Endothelial cell of hepatic sinusoid (primary cell): ENCODE results near the gene TAP1.

ENCODE experiments used
- in situ Hi-C: cut with HindIII; loops from 2 replicates; pipeline ENCODE4 v1.10.0; 2017; ENCODE audit warnings: low sequenced_read_pairs

Gene TAP1

DNA sequence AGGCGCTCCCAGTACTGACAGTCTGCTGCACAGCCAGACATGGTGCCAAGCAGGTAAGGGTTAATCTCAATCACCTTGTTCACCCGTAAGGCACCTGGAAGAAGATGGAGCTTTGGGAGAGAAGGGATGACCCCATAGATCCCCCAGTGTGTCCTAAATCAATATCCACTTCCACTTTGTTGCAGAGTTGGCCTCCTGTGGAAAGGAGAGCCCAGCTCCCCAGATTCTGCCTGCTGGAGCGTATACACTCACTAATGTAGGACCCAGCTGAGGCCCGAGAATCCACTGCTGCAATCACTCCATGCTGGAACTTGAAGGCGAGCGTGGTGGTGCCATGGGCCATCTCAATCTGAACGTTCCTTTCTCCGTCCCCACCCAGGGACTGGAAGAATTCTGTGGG is 10.8 kb downstream of the TAP1 start:
- in situ Hi-C loops: loop anchor here (5.0 kb wide), 1 partner anchor 125 kb away; the partner anchor contains the start of gene BRD2

DNA sequence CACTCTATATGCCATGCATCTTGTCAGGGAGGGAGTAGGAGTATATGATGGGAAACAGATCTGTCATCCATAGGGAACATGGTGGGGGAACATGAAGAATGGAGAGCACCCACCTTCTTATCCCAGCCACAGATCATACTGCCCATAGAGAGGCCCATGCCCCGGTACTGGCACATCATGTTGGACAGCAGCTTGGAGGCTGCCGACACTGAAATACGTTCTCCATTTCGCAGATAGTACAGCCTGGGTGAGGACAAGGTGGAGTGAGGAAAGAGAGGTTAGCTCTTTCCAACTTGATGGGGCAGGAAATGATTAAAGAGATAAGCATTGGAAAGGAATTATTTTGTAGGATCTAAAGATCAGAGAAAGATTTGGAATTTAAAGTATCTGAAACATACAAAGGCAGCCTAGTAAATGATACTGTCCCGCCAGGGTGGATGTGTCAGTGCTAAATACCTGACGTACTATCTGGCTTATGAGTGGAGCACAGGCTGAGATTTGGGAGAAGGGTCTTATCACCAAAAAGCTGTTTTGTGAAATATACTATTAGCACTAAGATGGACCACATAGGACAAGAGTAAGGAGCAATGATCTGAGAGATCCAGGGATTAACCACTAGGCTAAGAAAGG is 11.4 kb downstream of the TAP1 start:
- in situ Hi-C loops: loop anchor here (5.0 kb wide), 1 partner anchor 125 kb away; the partner anchor contains the start of gene BRD2

DNA sequence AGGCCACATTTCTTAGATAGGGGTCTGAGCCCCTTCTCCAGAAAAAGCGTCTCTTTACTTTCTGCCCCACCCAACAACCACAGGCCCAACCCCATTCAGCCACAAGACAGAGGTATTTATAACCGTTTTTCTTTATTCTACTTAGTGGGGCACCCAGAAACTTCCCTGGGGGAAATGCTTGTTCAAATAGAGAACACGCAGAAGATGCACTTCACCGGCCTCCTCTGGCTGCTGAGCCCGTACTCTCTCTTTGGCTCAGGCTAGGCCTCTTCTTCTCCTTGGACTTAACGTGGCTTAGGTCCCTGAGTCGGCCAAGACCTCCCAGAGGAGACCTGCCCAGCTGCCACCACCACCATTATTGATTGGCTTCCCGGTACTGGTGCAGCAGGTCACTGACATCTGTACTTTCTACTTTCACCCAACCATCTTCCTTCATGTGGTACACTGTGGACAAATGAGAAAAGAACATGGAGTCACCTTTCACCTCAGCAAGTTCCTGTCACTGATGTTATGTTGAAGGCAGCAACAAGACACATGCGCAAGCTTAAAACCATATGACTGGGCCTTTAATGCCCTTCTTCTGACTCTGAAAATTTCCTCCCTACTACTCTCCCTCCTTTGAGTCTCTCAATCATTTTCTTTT is 12.8 kb downstream of the TAP1 start:
- in situ Hi-C loops: loop anchor here (5.0 kb wide), 1 partner anchor 127 kb away; the partner anchor contains the start of gene BRD2

DNA sequence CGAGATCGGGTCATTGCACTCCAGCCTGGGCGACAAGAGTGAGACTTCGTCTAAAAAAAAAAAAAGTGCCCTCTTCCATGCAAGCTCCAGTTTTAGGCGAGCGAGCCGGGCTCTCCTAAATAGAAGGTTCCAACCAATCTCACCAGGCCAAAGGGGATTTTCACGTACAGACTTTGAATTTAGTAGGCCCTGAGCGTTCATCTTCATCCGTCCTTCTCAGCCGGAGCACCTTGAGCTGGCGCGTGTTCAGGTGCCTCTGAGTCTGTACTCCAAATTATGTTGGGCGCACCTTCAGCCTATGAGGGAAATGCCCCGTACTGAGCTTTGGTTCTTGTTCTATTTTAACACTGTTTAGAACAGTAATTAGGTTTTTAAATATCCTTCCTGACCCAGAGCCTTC is 14.1 kb downstream of the TAP1 start:
- in situ Hi-C loops: no loop called here

DNA sequence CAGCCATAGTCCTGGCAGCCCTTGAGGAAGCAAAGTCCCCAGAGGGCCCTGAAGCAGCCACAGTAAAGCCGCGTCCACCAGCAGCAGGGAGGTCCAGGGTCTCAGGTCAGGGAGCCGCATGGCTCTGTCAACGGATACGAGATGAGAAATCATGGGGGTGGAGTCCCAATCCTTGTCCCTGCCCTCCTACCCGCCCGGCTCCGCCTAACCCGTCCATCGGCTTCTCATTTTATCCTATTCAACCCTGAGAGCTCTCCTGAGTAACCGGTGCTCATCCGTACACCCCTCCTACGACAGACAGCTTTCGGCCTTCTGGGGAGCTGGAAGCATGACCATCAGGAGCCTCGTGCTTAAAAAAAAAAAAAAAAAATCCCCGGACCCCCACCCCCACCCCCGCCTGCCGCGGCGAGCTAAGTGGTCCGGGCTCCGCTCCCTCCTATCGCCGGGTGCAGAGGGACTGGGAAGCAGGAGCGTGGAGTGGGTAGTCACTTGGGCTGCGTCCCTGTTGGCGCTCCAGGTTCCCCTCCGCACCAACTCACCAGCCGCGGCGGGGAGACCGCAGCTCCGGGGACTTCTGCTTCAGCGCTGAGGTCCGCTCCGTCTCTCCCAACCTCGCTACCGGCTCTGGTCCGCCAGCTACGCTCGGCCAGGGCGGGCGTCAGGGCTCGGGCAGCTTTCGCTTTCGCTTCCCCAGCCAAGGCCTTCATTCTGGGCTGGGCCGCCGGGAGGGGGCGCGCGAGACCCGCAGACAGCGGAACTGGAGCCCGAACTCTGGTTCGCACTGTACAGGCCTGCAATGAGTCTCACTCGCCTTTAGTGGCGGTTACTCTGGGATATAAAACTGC is 15.2 kb downstream of the TAP1 start, which contains the start of gene TAP2:
TSS of gene TAP2 (minus strand) at position 626 of the 845 bp plus-strand sequence. CDS start at position 120, 506 bp downstream.
- in situ Hi-C loops: no loop called here

DNA sequence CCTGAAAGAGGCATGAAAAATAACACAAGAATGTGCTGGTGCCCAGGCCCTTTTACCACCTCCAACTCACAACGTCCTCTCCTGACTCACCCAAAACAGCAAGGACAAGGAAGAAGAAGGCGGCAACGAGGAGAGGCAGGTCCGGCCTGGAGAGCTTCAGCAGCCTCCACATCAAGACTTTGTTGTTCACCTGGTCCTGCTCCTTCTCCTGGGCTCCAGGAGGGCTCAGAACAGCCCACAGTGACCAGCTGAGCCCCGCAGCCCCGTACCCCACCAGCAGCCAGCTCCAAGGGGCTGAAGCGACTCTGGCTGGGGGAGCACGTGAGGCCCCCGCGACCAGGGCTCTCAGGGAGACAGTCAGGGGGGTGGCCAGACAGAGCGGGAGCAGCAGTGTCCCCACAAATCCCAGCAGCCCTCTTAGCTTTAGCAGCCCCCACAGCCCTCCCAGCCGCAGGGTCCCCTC is 15.8 kb downstream of the TAP1 start:
- in situ Hi-C loops: no loop called here

DNA sequence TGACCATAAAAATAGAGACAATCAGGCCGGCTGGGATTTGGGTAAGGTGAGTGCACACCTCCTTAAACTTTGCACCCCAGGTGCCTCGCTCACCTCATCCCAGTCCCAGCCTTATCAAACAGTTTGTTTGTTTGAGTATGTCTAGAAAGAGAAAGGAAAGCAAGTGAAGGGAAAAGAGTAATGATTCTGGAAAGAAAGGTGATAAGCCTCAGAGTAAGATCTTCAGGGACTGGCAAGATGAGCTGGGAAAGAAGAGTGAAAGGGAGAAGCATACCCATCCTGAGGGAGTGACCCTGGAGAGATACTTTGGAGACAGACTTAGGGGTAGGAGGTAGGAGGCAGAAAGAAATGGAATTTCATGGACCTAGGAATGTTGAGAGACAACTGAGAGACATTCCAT is 16.6 kb downstream of the TAP1 start:
- in situ Hi-C loops: no loop called here

DNA sequence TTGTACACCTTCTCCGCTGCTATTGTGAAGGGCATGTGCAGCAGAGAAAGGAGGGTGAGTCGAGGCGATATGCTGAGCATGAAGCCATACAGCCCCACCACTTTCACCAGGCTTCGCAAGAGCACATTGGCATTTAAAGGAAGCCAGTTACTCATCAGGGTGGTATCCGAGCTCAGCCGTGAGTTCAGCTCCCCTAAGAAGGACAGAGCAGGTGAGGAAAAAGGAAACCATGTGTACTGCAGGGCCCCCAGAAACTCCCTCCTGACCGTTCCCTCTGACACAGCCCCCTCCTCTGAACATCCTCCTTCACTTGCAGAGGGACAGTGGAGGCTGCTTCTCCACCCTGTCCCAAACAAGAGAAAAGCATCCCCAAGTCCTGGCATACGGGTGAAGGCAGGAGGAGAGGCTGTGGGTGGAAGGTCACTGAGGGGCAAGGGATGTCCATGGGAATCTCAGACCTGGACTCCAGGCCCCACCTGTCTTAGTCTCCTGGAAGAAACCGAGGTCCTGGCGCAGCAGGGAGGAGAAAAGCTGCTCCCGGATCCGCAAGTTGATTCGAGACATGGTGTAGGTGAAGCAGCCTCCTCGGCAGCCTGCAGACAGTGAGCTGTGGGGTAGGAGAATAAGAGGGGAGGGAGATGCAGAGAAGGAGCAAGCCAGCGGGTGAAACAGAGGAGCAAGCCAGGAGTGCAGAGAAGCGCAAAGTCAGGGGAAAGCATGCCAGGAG is 18.2 kb downstream of the TAP1 start:
- in situ Hi-C loops: no loop called here

DNA sequence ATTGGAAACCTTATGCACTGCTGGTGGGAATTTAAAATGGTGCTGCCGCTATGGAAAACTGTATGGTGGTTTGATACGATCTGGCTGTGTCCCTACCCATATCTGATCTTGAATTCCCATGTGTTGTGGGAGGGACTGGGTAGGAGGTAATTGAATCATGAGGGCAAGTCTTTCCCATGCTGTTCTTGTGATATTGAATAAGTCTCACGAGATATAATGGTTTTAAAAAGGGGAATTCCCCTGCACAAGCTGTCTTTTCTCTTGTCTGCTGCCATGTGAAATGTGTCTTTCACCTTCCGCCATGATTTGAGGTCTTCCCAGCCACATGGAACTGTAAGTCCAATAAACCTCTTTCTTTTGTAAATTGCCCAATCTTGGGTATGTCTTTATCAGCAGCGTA is 19.8 kb downstream of the TAP1 start:
- in situ Hi-C loops: no loop called here

DNA sequence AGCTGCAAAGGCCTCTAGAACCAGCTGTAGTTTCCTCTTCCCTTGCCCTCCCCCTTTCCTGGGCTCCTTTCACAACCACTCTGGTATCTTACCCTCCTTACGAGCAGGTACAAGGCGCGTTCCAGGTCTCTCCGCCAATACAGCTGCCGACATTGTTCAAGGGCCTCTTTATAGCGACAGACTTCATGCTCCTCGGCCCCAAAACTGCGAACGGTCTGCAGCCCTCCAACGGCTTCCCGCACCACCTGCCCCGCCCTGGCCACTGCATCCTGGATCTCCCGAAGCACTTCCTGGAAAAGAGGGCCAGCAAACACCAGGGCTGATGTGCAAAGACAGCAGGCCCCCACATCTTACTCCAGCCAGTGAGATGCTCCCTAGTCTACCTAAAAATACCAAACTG is 21.0 kb downstream of the TAP1 start:
- in situ Hi-C loops: no loop called here

DNA sequence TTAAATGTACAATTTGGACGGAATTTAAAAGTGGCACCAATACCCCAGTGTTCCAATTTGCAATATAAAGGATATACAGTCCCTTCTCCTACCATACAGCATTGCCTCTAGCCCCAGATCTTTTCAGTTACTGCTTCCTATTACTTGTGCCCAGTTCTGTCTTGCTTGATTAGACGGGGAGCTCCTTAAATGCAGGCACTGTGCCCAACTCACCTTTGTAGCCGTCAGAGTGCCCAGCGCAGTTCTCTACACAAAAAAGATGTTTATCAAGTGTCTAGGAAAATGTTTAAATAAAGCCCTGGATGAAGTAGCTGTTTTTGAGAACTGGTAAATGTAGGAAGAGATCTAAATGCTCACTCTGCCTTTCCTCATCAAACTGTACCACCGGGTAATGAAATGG is 22.6 kb downstream of the TAP1 start:
- in situ Hi-C loops: no loop called here

DNA sequence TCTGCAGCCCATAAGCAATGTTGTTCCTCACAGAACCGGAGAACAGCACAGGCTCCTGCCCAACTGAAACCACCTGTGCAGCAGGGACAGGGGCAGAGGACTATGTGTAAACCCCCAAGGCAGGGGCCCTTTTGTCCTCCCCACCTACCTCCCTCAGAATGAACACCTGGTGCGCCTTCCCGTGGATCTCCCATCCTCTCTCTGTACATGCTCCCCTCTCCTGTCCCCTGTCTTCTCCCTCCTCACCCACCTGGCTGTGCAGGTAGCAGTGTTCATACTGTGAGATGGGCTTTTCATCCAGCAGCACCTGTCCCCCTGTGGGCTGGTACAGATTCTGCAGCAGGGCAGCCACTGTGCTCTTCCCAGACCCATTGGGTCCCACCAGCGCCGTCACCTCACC is 23.5 kb downstream of the TAP1 start:
- in situ Hi-C loops: no loop called here

DNA sequence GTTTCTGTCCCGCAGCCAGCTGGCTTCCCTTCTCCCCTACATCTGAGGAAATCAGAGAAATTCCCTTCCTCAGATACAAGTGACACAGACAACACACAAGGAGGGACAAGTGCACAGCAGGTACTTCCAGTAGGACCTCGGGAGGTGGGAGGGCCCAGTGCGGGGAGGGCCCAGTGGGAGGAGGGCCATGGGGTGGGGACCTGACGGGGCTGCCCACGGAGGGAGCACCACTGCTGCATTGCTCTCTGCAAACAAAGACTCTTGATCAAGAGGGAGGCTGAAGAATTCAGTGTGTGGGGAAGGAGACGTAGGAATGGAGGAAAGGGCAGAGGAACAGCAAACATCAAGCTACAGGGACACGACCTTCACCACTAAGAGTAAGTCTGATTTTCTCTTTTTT is 24.0 kb downstream of the TAP1 start:
- in situ Hi-C loops: loop anchor here (5.0 kb wide), 1 partner anchor 113 kb away; the partner anchor contains the start of gene HLA-DMB

DNA sequence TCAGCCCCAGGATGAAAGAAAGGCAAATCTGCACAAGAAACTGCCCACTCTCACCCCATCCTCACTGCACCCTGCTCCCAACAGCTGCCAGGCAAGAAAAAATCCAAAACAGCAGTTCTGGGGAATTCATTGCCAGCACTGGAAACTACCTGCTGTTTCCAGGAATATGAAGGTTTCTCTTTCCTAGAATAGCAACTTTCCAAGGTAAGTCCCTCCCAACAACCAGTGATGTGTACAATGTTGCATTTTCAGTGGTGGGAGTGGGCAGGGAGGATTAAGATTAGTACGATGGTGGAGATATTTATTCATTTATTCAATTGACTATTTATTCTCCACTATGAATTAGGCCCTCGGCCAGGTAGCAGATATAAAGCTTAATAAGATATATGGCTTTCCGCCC is 26.5 kb downstream of the TAP1 start:
- in situ Hi-C loops: loop anchor here (5.0 kb wide), 1 partner anchor 115 kb away; the partner anchor contains the start of gene HLA-DMB

DNA sequence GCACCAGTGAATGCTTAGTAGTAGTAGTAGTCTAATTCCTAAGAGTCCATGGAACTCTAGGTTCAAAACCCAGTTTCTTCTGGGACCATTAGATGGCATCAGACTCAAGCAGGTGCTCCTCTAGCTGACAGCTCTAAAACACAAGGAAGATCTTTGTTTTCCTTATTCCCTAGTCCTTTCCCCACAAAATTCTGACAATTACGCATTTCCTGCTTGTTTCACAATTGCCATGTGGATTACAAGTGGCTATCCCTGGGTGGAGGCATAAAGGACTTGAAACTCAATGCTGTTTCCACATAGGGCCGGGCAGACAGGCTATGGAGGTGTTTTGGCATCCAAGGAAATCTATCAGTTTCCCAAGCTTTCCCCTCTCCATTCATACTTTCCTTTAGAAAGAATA is 27.5 kb downstream of the TAP1 start:
- in situ Hi-C loops: loop anchor here (5.0 kb wide), 1 partner anchor 116 kb away; the partner anchor contains the start of gene HLA-DMB

DNA sequence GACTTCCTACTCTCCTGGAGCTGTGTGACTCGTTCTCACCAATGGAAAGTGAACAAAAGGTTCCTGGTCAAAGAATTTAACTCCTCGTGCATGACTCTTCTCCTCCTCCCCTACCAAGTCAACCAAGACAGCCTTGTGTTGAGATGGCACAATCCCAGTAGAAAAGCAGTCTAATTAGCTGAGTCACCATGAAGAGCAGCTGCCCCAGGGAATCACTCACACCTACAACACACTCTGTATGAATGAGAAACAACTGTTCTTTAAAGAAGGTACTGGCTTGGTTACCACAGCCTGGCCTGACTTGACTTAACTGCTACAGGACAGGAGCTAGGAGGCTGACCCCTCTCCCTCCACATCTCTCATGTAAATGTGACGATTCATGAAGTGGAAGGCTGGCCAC is 33.8 kb downstream of the TAP1 start:
- in situ Hi-C loops: no loop called here

DNA sequence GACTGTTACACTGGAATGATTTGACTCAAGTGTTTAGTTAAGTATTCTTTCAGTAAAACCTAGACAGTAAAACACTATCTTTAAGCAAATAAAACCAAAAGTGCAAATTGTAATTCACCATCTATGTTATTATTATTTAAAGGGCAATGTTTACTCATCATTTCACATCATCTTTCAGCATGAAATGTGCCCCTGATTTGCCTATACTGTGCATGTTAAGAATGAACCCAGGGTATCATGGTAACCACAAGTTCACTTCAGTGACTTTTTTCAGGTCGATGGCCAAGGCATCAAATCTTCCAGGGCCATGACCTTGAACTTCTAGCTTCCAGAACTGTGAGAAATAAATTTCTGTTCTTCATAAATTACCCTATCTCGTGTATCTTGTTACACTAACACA is 34.6 kb downstream of the TAP1 start:
- in situ Hi-C loops: no loop called here

DNA sequence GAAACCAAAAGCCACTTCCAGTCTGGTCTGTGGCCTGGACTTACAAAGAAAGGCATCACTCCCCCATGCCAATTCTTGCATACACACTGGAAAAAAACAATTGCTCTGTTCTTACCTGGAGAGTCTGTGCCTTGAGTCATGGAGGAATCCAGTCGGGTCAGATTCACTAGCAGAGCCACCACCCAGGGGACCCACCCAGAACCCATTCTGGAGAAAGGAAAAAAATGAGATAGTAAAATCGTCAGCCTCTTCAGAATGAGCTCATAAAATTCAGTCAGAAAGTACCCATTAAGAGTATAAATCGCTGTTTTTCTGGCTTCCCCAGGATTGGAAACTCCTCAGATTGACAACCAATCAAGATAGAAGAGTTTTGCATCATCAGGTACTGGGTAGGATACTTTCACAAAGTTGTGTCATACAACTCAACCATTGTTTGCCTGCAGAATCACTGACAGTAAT is 36.7 kb downstream of the TAP1 start, which contains the start of gene HLA-DOB:
TSS of gene HLA-DOB (minus strand) at position 257 of the 459 bp plus-strand sequence. CDS start at position 206, 51 bp downstream.
- in situ Hi-C loops: no loop called here

DNA sequence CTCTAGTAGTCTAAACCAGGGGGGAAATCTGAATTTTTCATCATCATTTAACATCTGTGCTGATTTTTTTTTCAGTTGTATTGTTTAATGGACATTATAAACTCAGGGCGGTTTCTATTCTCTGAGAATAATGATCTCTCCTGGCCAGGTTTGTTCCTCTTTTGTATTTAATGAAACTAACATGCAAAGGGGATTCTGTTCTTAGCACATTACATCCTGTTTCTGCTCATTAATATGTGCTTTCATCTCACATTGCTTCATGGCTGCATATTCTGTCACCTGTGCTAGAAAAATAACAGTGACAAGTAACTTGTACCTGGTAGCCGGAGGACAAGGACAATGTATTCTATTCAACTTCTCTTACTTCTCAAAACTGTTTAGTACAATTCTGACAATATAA is 37.5 kb downstream of the TAP1 start:
- in situ Hi-C loops: no loop called here

DNA sequence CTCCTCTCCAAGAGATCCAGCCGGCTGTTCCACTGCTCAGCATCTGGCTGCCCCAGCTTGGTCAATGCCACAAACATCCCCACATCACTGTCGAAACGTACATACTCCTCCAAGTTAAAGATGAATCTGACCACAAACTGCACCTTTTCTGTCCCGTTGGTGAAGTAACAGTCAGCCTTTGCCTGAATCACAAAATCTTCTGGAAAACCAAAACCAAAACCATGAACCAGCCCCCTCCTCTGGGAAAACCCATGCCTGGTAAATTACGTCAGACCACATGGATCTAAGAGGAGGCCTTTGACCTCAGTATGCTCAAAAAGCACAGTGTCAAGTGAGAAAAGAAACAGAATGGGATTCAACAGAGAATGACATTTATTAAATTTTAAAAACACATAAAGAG is 38.4 kb downstream of the TAP1 start:
- in situ Hi-C loops: no loop called here
